HUES6 (cell line): ENCODE data around the gene RPS6KB2.

ENCODE experiments used
- H3K27ac ChIP-seq: 2 replicates; pipeline ENCODE4 v1.7.0; 2013; ENCODE audit warnings: low read depth, mild to moderate bottlenecking, low read length, inconsistent platforms
- H3K27me3 ChIP-seq: 2 replicates; pipeline ENCODE4 v1.6.1; 2013; ENCODE audit warnings: low read length; ENCODE audit not compliant: control insufficient read depth, insufficient read depth
- H3K36me3 ChIP-seq: 2 replicates; pipeline ENCODE4 v1.6.1; 2013; ENCODE audit warnings: low read length; ENCODE audit not compliant: control insufficient read depth, insufficient read depth
- H3K4me1 ChIP-seq: 2 replicates; pipeline ENCODE4 v1.6.1; 2013; ENCODE audit warnings: low read length; ENCODE audit not compliant: control insufficient read depth, insufficient read depth
- H3K4me3 ChIP-seq: 2 replicates; pipeline ENCODE4 v1.5.1; 2013; ENCODE audit warnings: low read depth, low read length
- H3K9ac ChIP-seq: one replicate; pipeline ENCODE4 v1.6.1; 2013; ENCODE audit warnings: mild to moderate bottlenecking, low read length
- H3K9me3 ChIP-seq: 2 replicates; pipeline ENCODE4 v1.6.1; 2013; ENCODE audit warnings: low read depth, low read length; ENCODE audit not compliant: control insufficient read depth, insufficient read depth

RPS6KB2 gene

GRCh38 chr11:67482275-67482826 is 54.1 kb downstream of the RPS6KB2 start:
- Histone ChIP-seq H3K4me3 (peak overlapping the region; percentile 53), H3K4me1 (no peaks in the 10 kb centered on the region; the same call in 1 of the 2 replicates), H3K27ac (no peak overlapping the region), H3K9me3 (no peaks in the 10 kb centered on the region), H3K36me3 (no peaks in the 10 kb centered on the region), H3K27me3 (no peaks in the 10 kb centered on the region; the same call in 1 of the 2 replicates), H3K9ac (no peak overlapping the region)

- H3K27ac ChIP-seq = no peak within 1 kb of the TSS; the same call in 1 of the 2 replicates
These were observed 54.8 kb downstream of the RPS6KB2 start, which contains the start of gene AIP for GRCh38 chr11:67482827-67483798. Gene AIP, plus strand, starts transcription at chr11:67483026. Its CDS starts 133 bp downstream, at chr11:67483159.

GRCh38 chr11:67483831-67484665 is 55.8 kb downstream of the RPS6KB2 start:
- Histone ChIP-seq H3K9me3 (no peaks in the 10 kb centered on the region), H3K36me3 (peaks cover 4% of the 10 kb centered on the region; the same call in 1 of the 2 replicates), H3K27ac (no peak overlapping the region), H3K4me1 (no peaks in the 10 kb centered on the region; the same call in 1 of the 2 replicates), H3K9ac (no peak overlapping the region), H3K4me3 (peak overlapping the region; percentile 53), H3K27me3 (no peaks in the 10 kb centered on the region; the same call in 1 of the 2 replicates)

More at GRCh38 chr11:67482827-67483798, 54.8 kb downstream of the RPS6KB2 start, which contains the start of gene AIP:
- H3K9ac ChIP-seq = peak within 1 kb of the TSS; percentile 48
- H3K36me3 ChIP-seq = 0 out of 2 replicates have a peak, but pooled peaks cover 3% of the 10 kb centered on the region
- H3K4me3 ChIP-seq = peak within 1 kb of the TSS; percentile 53
- H3K27me3 ChIP-seq = no peaks in the 10 kb centered on the region; the same call in 1 of the 2 replicates
- H3K4me1 ChIP-seq = no peaks in the 10 kb centered on the region; the same call in 1 of the 2 replicates
- no peaks in the 10 kb centered on the region for H3K9me3 ChIP-seq

GRCh38 chr11:67484847-67485311 is 56.6 kb downstream of the RPS6KB2 start:
- no peaks in the 10 kb centered on the region for H3K9me3 ChIP-seq
- no peak overlapping the region for H3K27ac ChIP-seq
- no peaks in the 10 kb centered on the region; the same call in 1 of the 2 replicates for H3K27me3 ChIP-seq
- H3K9ac ChIP-seq = no peak overlapping the region
- H3K4me1 ChIP-seq = no peaks in the 10 kb centered on the region; the same call in 1 of the 2 replicates
- H3K4me3 ChIP-seq = no peak overlapping the region
- H3K36me3 ChIP-seq = peaks cover 11% of the 10 kb centered on the region
